HG03196 (cell line): ENCODE results near the gene ABHD1.
"Not testable (repeated sequence)": the region's sequence is repeated elsewhere in the genome, so short reads cannot be mapped to it uniquely, and the experiment has no call there.

Experiments
- ATAC-seq: cut with Tn5 transposase; IDR thresholded peaks from one replicate; pipeline ENCODE4 v1.9.1; 2021; ENCODE audit not compliant: unreplicated experiment

The ABHD1 gene

GRCh38 chr2:27162151-27163121 lies 38.8 kb downstream of the ABHD1 start:
- ATAC-seq: no peak

GRCh38 chr2:27164960-27165763 lies 41.5 kb downstream of the ABHD1 start:
- ATAC-seq: no peak

GRCh38 chr2:27170581-27171337 lies 47.1 kb downstream of the ABHD1 start:
- no peak for ATAC-seq

GRCh38 chr2:27171351-27171848 lies 47.8 kb downstream of the ABHD1 start:
- ATAC-seq: no peak

GRCh38 chr2:27174638-27175037 lies 51.0 kb downstream of the ABHD1 start:
- ATAC-seq: no peak

GRCh38 chr2:27175330-27175729 lies 51.7 kb downstream of the ABHD1 start:
- no peak for ATAC-seq

- not testable (repeated sequence) for ATAC-seq
Observed at GRCh38 chr2:27175781-27176180, 52.2 kb downstream of the ABHD1 start.

- ATAC-seq: no peak
Observed at GRCh38 chr2:27177441-27178351, 54.1 kb downstream of the ABHD1 start.

GRCh38 chr2:27178469-27178868 lies 54.9 kb downstream of the ABHD1 start:
- ATAC-seq: no peak

GRCh38 chr2:27179344-27180000 lies 55.9 kb downstream of the ABHD1 start:
- no peak for ATAC-seq
